Breast epithelium (tissue), 3 donors: ENCODE results near the gene NRCAM.

Experiments used
- POLR2A ChIP-seq: fragments of 450-650 bp; IDR thresholded peaks from one replicate; pipeline ENCODE4 v1.6.1; 2016; ENCODE audit warnings: antibody characterized with exemption, mild to moderate bottlenecking, moderate library complexity
- POLR2AphosphoS5 ChIP-seq, 3 donors: sonication (generic); formaldehyde crosslinking; IDR thresholded peaks; one replicate each; pipeline ENCODE4 v1.6.1; 2017; ENCODE audit warnings: antibody characterized with exemption in 3 of 3
- TF ChIP-seq, protein P1 (sequence below), 3 donors: fragments of 450-650 bp; IDR thresholded peaks; one replicate each; pipeline ENCODE4 v1.5.1; 2016 to 2017; ENCODE audit warnings: antibody characterized with exemption in 3 of 3, mild to moderate bottlenecking in 3 of 3, moderate library complexity in 3 of 3

DNA sequence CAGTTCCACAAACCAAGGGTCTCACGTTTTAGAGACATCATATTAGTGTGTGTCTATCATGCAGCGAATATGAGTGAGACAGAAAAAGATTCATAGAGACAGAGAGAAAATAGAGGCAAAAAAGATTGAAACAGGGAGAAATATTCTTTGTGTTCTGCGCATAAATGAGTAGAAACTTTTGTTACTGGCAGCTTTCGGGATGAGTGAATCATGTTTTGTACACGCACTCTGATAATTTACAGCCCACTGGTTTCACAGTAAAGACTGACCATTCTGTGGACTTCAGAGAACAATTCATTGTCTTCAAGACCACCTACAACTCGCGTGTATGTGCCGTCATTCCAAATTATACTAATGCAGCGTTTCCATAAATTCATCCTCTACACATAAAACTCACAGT, 60.2 kb downstream of the NRCAM start:
- TF ChIP-seq, protein P1, sequence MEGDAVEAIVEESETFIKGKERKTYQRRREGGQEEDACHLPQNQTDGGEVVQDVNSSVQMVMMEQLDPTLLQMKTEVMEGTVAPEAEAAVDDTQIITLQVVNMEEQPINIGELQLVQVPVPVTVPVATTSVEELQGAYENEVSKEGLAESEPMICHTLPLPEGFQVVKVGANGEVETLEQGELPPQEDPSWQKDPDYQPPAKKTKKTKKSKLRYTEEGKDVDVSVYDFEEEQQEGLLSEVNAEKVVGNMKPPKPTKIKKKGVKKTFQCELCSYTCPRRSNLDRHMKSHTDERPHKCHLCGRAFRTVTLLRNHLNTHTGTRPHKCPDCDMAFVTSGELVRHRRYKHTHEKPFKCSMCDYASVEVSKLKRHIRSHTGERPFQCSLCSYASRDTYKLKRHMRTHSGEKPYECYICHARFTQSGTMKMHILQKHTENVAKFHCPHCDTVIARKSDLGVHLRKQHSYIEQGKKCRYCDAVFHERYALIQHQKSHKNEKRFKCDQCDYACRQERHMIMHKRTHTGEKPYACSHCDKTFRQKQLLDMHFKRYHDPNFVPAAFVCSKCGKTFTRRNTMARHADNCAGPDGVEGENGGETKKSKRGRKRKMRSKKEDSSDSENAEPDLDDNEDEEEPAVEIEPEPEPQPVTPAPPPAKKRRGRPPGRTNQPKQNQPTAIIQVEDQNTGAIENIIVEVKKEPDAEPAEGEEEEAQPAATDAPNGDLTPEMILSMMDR (IDR thresholded peaks at IDR 0.05) = no peak
- TF ChIP-seq POLR2AphosphoS5 (IDR thresholded peaks at IDR 0.05) = no peak
- TF ChIP-seq POLR2A = no peak
